HPDE6-E6E7 (cell line): ENCODE results near the gene ADAT3.
"Not testable (repeated sequence)": the region's sequence is repeated elsewhere in the genome, so short reads cannot be mapped to it uniquely, and the experiment has no call there.

ENCODE experiments used
- DNase-seq: peaks from one replicate; pipeline ENCODE4 v3.0.0; 2011; ENCODE audit warnings: missing footprints; ENCODE audit errors: extremely low spot score

Gene ADAT3

DNA sequence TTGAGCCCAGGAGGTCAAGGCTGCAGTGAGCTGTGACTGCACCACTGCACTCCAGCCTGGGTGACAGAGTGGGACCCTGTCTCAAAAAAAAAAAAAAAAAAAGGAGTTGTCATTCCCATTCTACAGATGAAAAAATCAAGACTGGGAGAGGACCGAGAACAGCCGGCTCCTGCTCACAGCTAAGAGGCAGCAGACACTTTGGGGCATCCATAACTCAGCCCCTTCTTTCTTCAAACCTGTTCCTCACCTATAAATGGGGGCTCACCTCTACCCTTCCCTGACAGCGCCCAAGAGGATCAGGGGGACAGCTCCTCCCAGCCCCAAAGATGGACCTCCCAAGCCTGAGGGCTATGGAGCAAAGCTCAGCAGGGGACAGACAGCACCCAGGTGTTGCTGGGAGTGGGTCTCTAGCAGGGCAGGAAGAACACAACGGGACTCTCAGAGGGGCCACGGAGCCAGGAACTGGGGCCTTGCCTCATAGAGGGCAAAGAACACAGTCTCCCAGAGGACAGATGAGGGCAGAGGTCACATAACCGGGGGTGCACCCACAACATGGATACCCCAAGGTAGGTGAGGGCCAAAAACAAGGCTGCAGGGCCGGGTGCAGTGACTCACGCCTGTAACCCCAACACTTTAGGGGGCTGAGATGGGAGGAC lies 38.4 kb upstream of the ADAT3 start:
- DNase-seq, result no peak

DNA sequence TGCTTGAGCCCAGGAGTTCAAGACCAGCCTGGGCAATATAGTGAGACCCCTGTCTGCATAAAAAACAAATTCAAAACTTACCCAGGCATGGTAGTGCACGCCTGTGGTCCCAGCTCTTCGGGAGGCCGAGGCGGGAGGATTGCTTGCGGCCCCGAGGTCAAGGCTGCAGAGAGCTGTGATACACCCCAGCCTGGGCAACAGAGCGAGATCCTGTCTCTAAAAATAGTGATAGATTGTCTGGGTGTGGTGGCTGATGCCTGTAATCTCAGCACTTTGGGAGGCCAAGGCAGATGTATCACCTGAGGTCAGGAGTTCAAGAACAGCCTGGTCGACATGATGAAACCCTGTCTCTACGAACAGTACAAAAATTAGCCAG lies 37.9 kb upstream of the ADAT3 start:
- DNase-seq, result no peak

DNA sequence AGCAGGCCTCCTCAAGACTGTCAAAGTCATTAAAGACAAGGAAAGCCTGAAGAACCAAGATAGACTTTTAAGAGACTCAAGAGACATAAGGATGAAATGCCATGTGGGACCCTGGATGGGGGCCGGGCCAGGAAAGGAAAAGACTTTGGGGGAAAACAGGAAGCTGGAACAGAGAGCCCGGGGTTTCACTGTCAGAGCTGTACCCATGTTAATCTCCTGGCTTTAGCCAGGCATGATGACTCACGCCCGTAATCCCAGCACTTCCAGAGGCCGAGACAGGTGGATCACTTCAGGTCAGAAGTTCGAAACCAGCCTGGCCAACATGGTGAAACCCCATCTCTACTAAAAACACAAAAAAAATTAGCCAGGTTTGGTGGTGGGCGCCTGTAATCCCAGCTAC lies 36.2 kb upstream of the ADAT3 start:
- DNase-seq, result no peak

GRCh38 chr19:1871140-1871597 lies 34.0 kb upstream of the ADAT3 start:
- no peak for DNase-seq

DNA sequence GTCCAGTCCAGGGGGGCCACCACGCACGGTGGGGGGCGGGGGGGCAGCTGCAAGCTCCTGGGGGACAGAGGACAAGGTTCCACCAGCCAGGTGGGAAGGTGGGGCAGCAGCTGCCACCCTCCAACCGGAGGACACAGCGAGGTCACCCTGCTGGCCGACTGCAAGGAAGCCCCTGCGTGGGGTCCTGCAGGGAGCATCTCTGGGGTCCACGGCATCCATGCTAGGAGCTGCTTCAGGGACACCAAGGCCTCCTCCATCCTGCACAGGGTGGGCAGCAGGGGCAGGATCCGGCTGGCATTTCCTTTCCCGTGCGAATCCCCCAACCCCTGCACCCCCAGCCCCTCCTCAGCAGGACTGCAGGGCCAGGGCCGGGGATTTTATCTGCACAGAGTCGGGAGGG lies 33.6 kb upstream of the ADAT3 start:
- DNase-seq, result no peak

GRCh38 chr19:1872807-1873523 lies 32.2 kb upstream of the ADAT3 start:
- no peak for DNase-seq

DNA sequence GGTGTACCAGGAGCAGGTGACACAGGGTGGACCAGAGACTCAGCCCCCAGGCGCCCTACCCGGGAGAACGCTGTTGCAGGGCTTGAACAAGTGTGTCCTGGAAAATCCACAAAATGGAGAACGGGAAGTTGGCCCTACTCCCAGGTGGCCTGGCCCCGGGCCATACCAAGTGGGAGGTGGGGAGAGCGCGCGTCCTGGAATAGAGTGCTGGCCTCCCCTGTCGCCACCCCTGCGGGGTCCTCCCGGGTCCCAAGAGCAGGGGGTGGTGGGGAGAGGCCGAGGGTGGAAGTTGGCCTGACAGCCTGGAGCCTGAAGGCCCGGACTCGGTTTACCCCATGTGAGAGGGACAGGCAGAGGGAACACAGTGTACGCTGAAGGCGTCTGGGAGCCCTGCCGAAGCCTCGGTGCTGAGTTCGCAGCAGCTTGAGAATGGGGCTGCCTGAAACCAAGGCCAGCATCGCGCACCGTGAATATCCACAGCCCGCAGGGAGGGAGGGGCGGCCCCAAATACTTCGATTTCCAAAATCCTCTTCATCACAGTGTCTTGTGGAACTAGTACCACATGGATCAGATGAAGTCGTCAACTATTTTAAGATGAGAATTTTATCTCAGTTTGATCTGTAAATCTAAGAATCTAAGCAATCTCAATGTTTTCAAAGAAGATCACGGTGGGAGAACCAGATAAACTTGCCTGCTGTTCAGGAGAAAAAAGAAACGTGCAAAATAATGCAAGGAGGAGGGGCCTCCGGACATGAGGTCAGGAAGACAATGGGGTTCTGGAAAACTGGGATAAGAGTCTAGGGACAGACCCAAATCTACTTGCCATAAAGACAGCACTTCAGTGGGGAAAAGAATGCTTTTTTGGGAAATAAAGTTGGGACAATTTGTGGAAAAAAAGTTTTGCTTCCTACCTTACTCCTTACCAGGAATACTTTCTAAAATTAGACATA lies 31.4 kb upstream of the ADAT3 start:
- no peak for DNase-seq

- no peak for DNase-seq
These were observed 30.5 kb upstream of the ADAT3 start for GRCh38 chr19:1874554-1875185.

GRCh38 chr19:1875265-1875645 lies 29.9 kb upstream of the ADAT3 start:
- DNase-seq, result not testable (repeated sequence)

GRCh38 chr19:1875646-1876495 lies 29.3 kb upstream of the ADAT3 start:
- DNase-seq, result no peak

DNA sequence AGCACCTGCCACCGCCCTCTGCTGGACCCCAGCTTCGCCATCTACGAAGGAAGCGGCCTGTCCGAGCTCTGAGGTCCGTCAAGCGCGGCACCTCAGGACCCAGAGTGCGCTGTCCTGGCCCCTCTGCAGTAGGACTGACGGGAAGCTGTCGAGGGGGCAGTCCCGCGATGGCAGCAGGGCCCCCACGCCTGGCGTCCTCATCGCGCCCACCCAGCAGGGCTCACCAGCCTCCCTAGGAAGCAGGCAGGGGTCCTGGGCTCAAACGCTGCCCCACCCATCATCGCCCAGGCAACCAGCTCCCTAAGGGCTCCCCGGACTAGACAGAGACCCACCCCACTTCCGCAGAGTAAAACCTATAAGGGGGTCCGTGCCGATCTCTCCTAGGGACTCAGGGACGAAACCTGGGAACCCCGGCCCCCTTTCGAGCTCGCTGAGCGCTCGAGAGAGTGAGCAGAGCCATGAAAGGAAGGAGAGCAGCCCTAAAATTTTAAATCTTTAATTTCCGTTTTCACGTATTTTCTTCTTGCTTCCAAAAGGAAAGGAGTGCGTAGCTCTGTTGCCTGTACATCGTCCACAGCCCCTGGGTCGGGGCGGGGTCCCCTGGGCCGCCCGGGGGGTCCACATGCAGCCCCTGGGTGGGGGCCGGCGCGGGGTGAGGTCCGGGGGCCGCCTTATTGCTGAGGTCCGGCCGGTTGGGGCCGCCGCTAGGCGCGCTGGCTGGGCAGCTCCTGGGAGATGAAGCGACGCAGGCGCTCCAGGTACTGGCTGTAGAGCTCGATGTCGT lies 28.5 kb upstream of the ADAT3 start:
- DNase-seq, result not testable (repeated sequence)

DNA sequence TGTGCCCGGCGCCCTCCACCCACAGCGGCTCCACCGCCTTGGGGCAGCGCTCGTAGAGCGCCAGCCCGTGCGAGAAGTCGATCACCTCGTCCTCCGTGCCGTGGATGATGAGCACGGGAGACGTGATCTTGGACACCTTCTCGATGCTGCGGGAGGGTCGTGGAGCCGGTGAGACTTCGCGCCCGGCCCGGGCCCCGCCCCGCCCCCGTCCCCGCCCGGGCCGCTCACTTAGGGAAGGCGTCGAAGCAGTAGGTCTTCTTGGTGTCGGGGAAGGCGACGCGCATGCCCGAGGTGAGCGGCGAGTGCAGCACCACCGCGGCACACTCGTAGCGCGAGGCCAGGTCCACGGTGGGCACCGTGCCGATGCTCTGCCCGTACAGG lies 27.9 kb upstream of the ADAT3 start:
- not testable (repeated sequence) for DNase-seq

GRCh38 chr19:1878583-1878982 lies 26.6 kb upstream of the ADAT3 start:
- not testable (repeated sequence) for DNase-seq

GRCh38 chr19:1879982-1880381 lies 25.2 kb upstream of the ADAT3 start:
- DNase-seq, result not testable (repeated sequence)

- no peak for DNase-seq
These were observed 24.4 kb upstream of the ADAT3 start for GRCh38 chr19:1880611-1881392.

DNA sequence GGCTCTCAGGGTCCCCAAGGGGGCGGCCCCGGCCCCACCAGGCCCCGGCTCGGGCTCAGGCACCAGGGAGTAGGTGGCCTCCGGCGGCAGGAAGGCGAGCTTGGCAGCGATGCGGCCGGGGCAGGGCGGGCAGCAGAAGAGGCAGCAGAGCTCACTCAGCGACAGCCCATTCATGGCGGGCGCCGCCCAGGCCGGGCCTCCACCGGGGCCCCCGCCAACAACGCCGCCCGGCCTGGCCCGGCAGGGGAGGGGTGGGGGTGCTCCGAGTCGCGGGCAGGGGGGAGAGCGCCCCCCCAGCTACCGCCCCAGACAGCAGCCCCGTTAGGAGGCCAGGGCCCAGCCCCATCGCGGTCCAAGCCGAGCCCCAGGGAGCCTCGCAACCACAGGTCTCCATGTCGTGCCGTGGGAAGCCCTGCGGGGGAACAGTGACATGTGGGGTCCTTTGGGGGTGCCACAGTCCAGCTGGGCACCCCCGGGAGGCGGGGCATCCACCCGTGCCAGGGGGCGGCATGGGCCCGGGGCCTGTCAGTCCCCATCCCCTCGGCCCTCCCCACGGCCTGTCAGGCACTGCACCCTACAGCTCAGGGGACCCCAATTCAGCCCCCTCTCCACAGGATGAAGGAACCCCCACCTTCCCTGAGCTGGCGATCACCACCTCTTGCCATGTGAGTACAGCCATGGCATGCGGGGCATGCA lies 23.7 kb upstream of the ADAT3 start:
- not testable (repeated sequence) for DNase-seq

GRCh38 chr19:1882089-1882785 lies 23.0 kb upstream of the ADAT3 start:
- DNase-seq, result no peak
